ENCODE results near the gene CAST.

Gene CAST

GRCh38 chr5:96703384-96703920 lies 41.3 kb downstream of the CAST start:
- Histone ChIP-seq H3K9ac (ENCODE audit: low read depth, low read length) (peak overlapping the region; percentile 63), H3K36me3 (ENCODE audit: control insufficient read depth, insufficient read depth, low read length) (peaks cover 2% of the 10 kb centered on the region), H3K9me3 (ENCODE audit: control insufficient read depth, insufficient read depth, low read length) (no peaks in the 10 kb centered on the region), H3K4me3 (ENCODE audit: low read depth, low read length) (peak overlapping the region; percentile 85), H3K27me3 (ENCODE audit: control insufficient read depth, insufficient read depth, low read length) (peaks cover 12% of the 10 kb centered on the region), H3K4me1 (ENCODE audit: control insufficient read depth, insufficient read depth, low read length) (peaks cover 7% of the 10 kb centered on the region)

GRCh38 chr5:96703995-96704394 lies 41.8 kb downstream of the CAST start:
- no peak overlapping the region for H3K9ac ChIP-seq (ENCODE audit: low read depth, low read length)
- H3K27me3 ChIP-seq (ENCODE audit: control insufficient read depth, insufficient read depth, low read length): peaks cover 12% of the 10 kb centered on the region
- H3K36me3 ChIP-seq (ENCODE audit: control insufficient read depth, insufficient read depth, low read length): peaks cover 2% of the 10 kb centered on the region
- H3K4me1 ChIP-seq (ENCODE audit: control insufficient read depth, insufficient read depth, low read length): peaks cover 7% of the 10 kb centered on the region
- H3K4me3 ChIP-seq (ENCODE audit: low read depth, low read length): peak overlapping the region; percentile 85
- H3K9me3 ChIP-seq (ENCODE audit: control insufficient read depth, insufficient read depth, low read length): no peaks in the 10 kb centered on the region

GRCh38 chr5:96706433-96707111 lies 44.4 kb downstream of the CAST start:
- H3K36me3 ChIP-seq (ENCODE audit: control insufficient read depth, insufficient read depth, low read length): peaks cover 2% of the 10 kb centered on the region
- H3K27me3 ChIP-seq (ENCODE audit: control insufficient read depth, insufficient read depth, low read length): peaks cover 12% of the 10 kb centered on the region
- no peak overlapping the region for H3K9ac ChIP-seq (ENCODE audit: low read depth, low read length)
- H3K9me3 ChIP-seq (ENCODE audit: control insufficient read depth, insufficient read depth, low read length): no peaks in the 10 kb centered on the region
- no peaks in the 10 kb centered on the region for H3K4me1 ChIP-seq (ENCODE audit: control insufficient read depth, insufficient read depth, low read length)
- no peak overlapping the region for H3K4me3 ChIP-seq (ENCODE audit: low read depth, low read length)

GRCh38 chr5:96708600-96708999 lies 46.4 kb downstream of the CAST start:
- no peaks in the 10 kb centered on the region for H3K36me3 ChIP-seq (ENCODE audit: control insufficient read depth, insufficient read depth, low read length)
- H3K9me3 ChIP-seq (ENCODE audit: control insufficient read depth, insufficient read depth, low read length): no peaks in the 10 kb centered on the region
- H3K4me3 ChIP-seq (ENCODE audit: low read depth, low read length): no peak overlapping the region
- no peak overlapping the region for H3K9ac ChIP-seq (ENCODE audit: low read depth, low read length)
- H3K4me1 ChIP-seq (ENCODE audit: control insufficient read depth, insufficient read depth, low read length): no peaks in the 10 kb centered on the region
- H3K27me3 ChIP-seq (ENCODE audit: control insufficient read depth, insufficient read depth, low read length): peaks cover 9% of the 10 kb centered on the region

- Histone ChIP-seq H3K4me3 (ENCODE audit: low read depth, low read length) (no peak overlapping the region), H3K27me3 (ENCODE audit: control insufficient read depth, insufficient read depth, low read length) (peaks cover 2% of the 10 kb centered on the region), H3K9ac (ENCODE audit: low read depth, low read length) (no peak overlapping the region), H3K36me3 (ENCODE audit: control insufficient read depth, insufficient read depth, low read length) (no peaks in the 10 kb centered on the region), H3K9me3 (ENCODE audit: control insufficient read depth, insufficient read depth, low read length) (no peaks in the 10 kb centered on the region), H3K4me1 (ENCODE audit: control insufficient read depth, insufficient read depth, low read length) (no peaks in the 10 kb centered on the region)
Measured at GRCh38 chr5:96709152-96709821, 47.1 kb downstream of the CAST start.

GRCh38 chr5:96712100-96712746 lies 50.0 kb downstream of the CAST start:
- peaks cover 4% of the 10 kb centered on the region for H3K4me1 ChIP-seq (ENCODE audit: control insufficient read depth, insufficient read depth, low read length)

GRCh38 chr5:96714450-96714849 lies 52.3 kb downstream of the CAST start:
- H3K4me3 ChIP-seq (ENCODE audit: low read depth, low read length): no peak overlapping the region
- H3K36me3 ChIP-seq (ENCODE audit: control insufficient read depth, insufficient read depth, low read length): no peaks in the 10 kb centered on the region
- no peak overlapping the region for H3K9ac ChIP-seq (ENCODE audit: low read depth, low read length)
- peaks cover 4% of the 10 kb centered on the region for H3K4me1 ChIP-seq (ENCODE audit: control insufficient read depth, insufficient read depth, low read length)
- no peaks in the 10 kb centered on the region for H3K9me3 ChIP-seq (ENCODE audit: control insufficient read depth, insufficient read depth, low read length)
- no peaks in the 10 kb centered on the region for H3K27me3 ChIP-seq (ENCODE audit: control insufficient read depth, insufficient read depth, low read length)

More at GRCh38 chr5:96712100-96712746, 50.0 kb downstream of the CAST start:
- Histone ChIP-seq H3K9ac (ENCODE audit: low read depth, low read length) (no peak overlapping the region), H3K36me3 (ENCODE audit: control insufficient read depth, insufficient read depth, low read length) (no peaks in the 10 kb centered on the region), H3K4me3 (ENCODE audit: low read depth, low read length) (no peak overlapping the region), H3K9me3 (ENCODE audit: control insufficient read depth, insufficient read depth, low read length) (no peaks in the 10 kb centered on the region), H3K27me3 (ENCODE audit: control insufficient read depth, insufficient read depth, low read length) (no peaks in the 10 kb centered on the region)

- peaks cover 4% of the 10 kb centered on the region for H3K4me1 ChIP-seq (ENCODE audit: control insufficient read depth, insufficient read depth, low read length)
- H3K36me3 ChIP-seq (ENCODE audit: control insufficient read depth, insufficient read depth, low read length): no peaks in the 10 kb centered on the region
- H3K4me3 ChIP-seq (ENCODE audit: low read depth, low read length): no peak overlapping the region
- H3K27me3 ChIP-seq (ENCODE audit: control insufficient read depth, insufficient read depth, low read length): no peaks in the 10 kb centered on the region
- no peaks in the 10 kb centered on the region for H3K9me3 ChIP-seq (ENCODE audit: control insufficient read depth, insufficient read depth, low read length)
- H3K9ac ChIP-seq (ENCODE audit: low read depth, low read length): no peak overlapping the region
Measured at GRCh38 chr5:96714951-96715451, 52.8 kb downstream of the CAST start.

- no peaks in the 10 kb centered on the region for H3K27me3 ChIP-seq (ENCODE audit: control insufficient read depth, insufficient read depth, low read length)
- H3K9ac ChIP-seq (ENCODE audit: low read depth, low read length): no peak overlapping the region
- no peaks in the 10 kb centered on the region for H3K36me3 ChIP-seq (ENCODE audit: control insufficient read depth, insufficient read depth, low read length)
- H3K4me3 ChIP-seq (ENCODE audit: low read depth, low read length): no peak overlapping the region
- no peaks in the 10 kb centered on the region for H3K9me3 ChIP-seq (ENCODE audit: control insufficient read depth, insufficient read depth, low read length)
- H3K4me1 ChIP-seq (ENCODE audit: control insufficient read depth, insufficient read depth, low read length): peaks cover 4% of the 10 kb centered on the region
Measured at GRCh38 chr5:96716007-96716406, 53.8 kb downstream of the CAST start.

GRCh38 chr5:96716716-96717115 lies 54.5 kb downstream of the CAST start:
- Histone ChIP-seq H3K4me1 (ENCODE audit: control insufficient read depth, insufficient read depth, low read length) (peaks cover 4% of the 10 kb centered on the region), H3K27me3 (ENCODE audit: control insufficient read depth, insufficient read depth, low read length) (no peaks in the 10 kb centered on the region), H3K36me3 (ENCODE audit: control insufficient read depth, insufficient read depth, low read length) (no peaks in the 10 kb centered on the region), H3K9ac (ENCODE audit: low read depth, low read length) (no peak overlapping the region), H3K4me3 (ENCODE audit: low read depth, low read length) (no peak overlapping the region), H3K9me3 (ENCODE audit: control insufficient read depth, insufficient read depth, low read length) (no peaks in the 10 kb centered on the region)

- H3K9ac ChIP-seq (ENCODE audit: low read depth, low read length): no peak overlapping the region
- H3K36me3 ChIP-seq (ENCODE audit: control insufficient read depth, insufficient read depth, low read length): no peaks in the 10 kb centered on the region
- H3K4me1 ChIP-seq (ENCODE audit: control insufficient read depth, insufficient read depth, low read length): peaks cover 4% of the 10 kb centered on the region
- H3K9me3 ChIP-seq (ENCODE audit: control insufficient read depth, insufficient read depth, low read length): no peaks in the 10 kb centered on the region
- no peak overlapping the region for H3K4me3 ChIP-seq (ENCODE audit: low read depth, low read length)
- no peaks in the 10 kb centered on the region for H3K27me3 ChIP-seq (ENCODE audit: control insufficient read depth, insufficient read depth, low read length)
Measured at GRCh38 chr5:96717874-96718273, 55.7 kb downstream of the CAST start.

Measured in iPS-15b (cell line).